Pancreas (tissue), 10 donors: Measurements from ENCODE around the gene FAM185A. TPM values are rescaled to one million over a fixed set of nuclear protein-coding genes. Genes with fewer than 3 reads are reported as not detected.

Experiments used
- ATAC-seq, 4 donors: fragments of 200-7000 bp; cut with Tn5 transposase; one replicate each; pipeline versions ENCODE4 v1.8.0 to v1.9.1; 2020; ENCODE audit warnings: mild to moderate bottlenecking in 4 of 4, moderate library complexity in 4 of 4
- DNase-seq, 6 donors: peaks; one replicate each; pipeline ENCODE4 v3.0.0-alpha.2; 2020
- FAIRE-seq: peaks from 2 replicates; lab custom pipeline; 2012; peaks lifted over from hg19 to GRCh38; lab: Jason Lieb, UNC
- H3K27ac ChIP-seq, 4 donors: fragments of 200-600 bp; sonication (generic); 1 replicate in 3 of 4; 2 replicates in 1 of 4; pipeline versions ENCODE4 v1.5.0 to v1.8.0; 2020
- H3K27me3 ChIP-seq, 4 donors: fragments of 200-600 bp; one replicate each; pipeline ENCODE4 v1.8.0; 2021
- H3K36me3 ChIP-seq, 3 donors: fragments of 200-600 bp; sonication (generic) in 1 of 3; one replicate each; pipeline versions ENCODE4 v1.5.0 to v1.8.0; 2020 to 2021
- H3K4me1 ChIP-seq, 3 donors: fragments of 200-600 bp; one replicate each; pipeline ENCODE4 v1.8.0; 2021
- H3K4me3 ChIP-seq, 4 donors: fragments of 200-600 bp; sonication (generic) in 2 of 4; one replicate each; pipeline versions ENCODE4 v1.5.0 to v1.8.0; 2020 to 2021
- H3K9me3 ChIP-seq, 4 donors: fragments of 200-600 bp; one replicate each; pipeline ENCODE4 v1.8.0; 2021
- WGBS, 2 donors: extraction: QIAGEN DNeasy Blood & Tissue Kit; methylation state at CpG; one replicate each; pipeline ENCODE4 v1.1.7; 2013; 5-methylcytosine and 5-hydroxymethylcytosine counted together
- intact Hi-C, 3 donors: fragments of 100-400 bp; cut with DNase I; formaldehyde crosslinking; loops; one replicate each; pipeline versions ENCODE4 v1.11.1 to v1.14.2; 2022
- polyA plus RNA-seq, 2 donors: library from polyadenylated mRNA; stranded (reverse); fragments of 200-250 nt; gene quantifications; one replicate each; pipeline ENCODE4 v1.2.3, GENCODE V29; 2013
- total RNA-seq, 6 donors: library from RNA; stranded (reverse); fragmentation: NEBNext Ultra II Directional in 4 of 6; extraction: Animal tissue kit (Norgen Biotek cat#: 25700) in 4 of 6; gene quantifications; one replicate each; pipeline versions ENCODE4 v1.2.1 to v1.2.4, GENCODE V29; 2021 to 2023
- TF ChIP-seq, protein P1 (sequence below), 4 donors: fragments of 200-600 bp; sonication (generic) in 3 of 4; IDR thresholded peaks; one replicate each; pipeline versions ENCODE4 v1.5.0 to v1.8.0; 2021; ENCODE audit warnings: antibody characterized with exemption in 4 of 4
- donor health status: healthy with polysubstance abuse.
- donor health status: DM: no; HTN: no; CAD: no; lungs with moderate emphysema.
- donor health status: DM: no; HTN: no; CAD: no.
- donor health status: control.
- donor health status: control.
- donor health status: Bipolar disorder and iron deficiency.
- donor health status: DM: yes; HTN: yes; CAD: no.
- donor health status: DM: no; HTN: no; CAD: no.
- donor health status: DM: no; HTN: no; CAD: no.
- donor health status: DM: yes; HTN: yes; CAD: no.

The FAM185A gene
- total and polyA plus RNA-seq, 8 donors = 3.2 to 7.4 (median 4.8) TPM

DNA sequence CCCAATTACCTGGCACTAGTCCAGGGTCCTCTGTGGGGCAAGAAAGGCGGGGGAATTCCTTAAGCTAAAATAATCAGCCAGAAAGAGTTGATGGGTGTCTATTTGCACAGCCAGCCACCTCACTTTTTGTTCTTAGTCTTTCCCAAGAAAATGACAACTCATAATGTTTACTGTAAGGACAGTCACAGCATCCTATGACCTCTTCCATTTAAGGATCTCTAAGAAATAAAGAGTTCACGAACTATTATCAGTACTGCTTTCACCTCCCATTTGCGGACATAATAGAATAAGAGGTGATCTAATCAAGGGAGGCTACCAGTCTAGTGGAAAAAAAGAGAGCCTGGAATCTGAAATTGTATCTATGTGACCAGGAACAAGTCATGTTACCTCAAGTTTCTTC, 91.6 kb downstream of the FAM185A start:
- DNase-seq (no peak), ATAC-seq (no peak), FAIRE-seq (no peak)
- Histone ChIP-seq H3K27ac (no peak overlapping the region), H3K4me3 (no peak overlapping the region), H3K36me3 (no peaks in the 10 kb centered on the region), H3K4me1 (peaks cover 0 to 7% (median 0%) of the 10 kb centered on the region in 3 donors), H3K27me3 (no peaks in the 10 kb centered on the region), H3K9me3 (no peaks in the 10 kb centered on the region)
- WGBS, 2 donors = 95 to 96% methylated on average over 3 of the region's 3 CpGs
- intact Hi-C loops = no loop called here
- TF ChIP-seq, protein P1, sequence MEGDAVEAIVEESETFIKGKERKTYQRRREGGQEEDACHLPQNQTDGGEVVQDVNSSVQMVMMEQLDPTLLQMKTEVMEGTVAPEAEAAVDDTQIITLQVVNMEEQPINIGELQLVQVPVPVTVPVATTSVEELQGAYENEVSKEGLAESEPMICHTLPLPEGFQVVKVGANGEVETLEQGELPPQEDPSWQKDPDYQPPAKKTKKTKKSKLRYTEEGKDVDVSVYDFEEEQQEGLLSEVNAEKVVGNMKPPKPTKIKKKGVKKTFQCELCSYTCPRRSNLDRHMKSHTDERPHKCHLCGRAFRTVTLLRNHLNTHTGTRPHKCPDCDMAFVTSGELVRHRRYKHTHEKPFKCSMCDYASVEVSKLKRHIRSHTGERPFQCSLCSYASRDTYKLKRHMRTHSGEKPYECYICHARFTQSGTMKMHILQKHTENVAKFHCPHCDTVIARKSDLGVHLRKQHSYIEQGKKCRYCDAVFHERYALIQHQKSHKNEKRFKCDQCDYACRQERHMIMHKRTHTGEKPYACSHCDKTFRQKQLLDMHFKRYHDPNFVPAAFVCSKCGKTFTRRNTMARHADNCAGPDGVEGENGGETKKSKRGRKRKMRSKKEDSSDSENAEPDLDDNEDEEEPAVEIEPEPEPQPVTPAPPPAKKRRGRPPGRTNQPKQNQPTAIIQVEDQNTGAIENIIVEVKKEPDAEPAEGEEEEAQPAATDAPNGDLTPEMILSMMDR (IDR thresholded peaks at IDR 0.05) = no peak

DNA sequence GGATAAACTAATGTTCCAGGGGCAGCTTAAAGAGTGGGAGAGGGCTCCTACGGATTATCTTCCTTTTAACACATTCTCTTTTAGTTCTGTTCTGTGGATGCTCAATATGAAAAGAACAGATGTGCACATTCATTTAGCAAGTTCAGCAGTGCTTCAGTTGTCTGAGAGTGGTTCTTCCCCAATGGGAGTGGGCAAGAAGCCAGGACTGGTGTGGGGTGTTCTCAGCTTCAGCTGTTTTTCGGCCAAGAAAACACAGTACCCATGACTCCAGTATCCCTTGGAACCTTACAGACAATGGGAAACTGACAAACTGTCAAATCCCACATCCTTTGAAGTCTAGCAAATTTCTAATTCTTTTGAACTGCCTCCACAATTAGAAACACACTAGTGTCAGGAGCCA, 92.5 kb downstream of the FAM185A start:
- ATAC-seq = no peak
- Histone ChIP-seq H3K27ac (peak overlapping the region in 2 of 4 donors; percentile 40 to 42), H3K4me3 (no peak overlapping the region), H3K36me3 (no peaks in the 10 kb centered on the region), H3K9me3 (no peaks in the 10 kb centered on the region), H3K4me1 (peaks cover 0 to 7% (median 0%) of the 10 kb centered on the region in 3 donors), H3K27me3 (no peaks in the 10 kb centered on the region)
- no peak for DNase-seq
- 79 to 86% methylated on average over 2 of the region's 2 CpGs for WGBS, 2 donors
- intact Hi-C loops = no loop called here
- FAIRE-seq = no peak
- TF ChIP-seq, protein P1 (IDR thresholded peaks at IDR 0.05) = no peak

- no peaks in the 10 kb centered on the region for H3K27me3 ChIP-seq
- peak overlapping the region in 3 of 4 donors; percentile 36 to 42 (median 40) for H3K27ac ChIP-seq
- TF ChIP-seq, protein P1 (IDR thresholded peaks at IDR 0.05) = no peak
- DNase-seq (peak in 1 of 6 donors; percentile 32), ATAC-seq (peak; percentile 45 to 89 (median 71)), FAIRE-seq (no peak)
- intact Hi-C loops = no loop called here
- H3K36me3 ChIP-seq = no peaks in the 10 kb centered on the region
- no peaks in the 10 kb centered on the region for H3K9me3 ChIP-seq
- no peak overlapping the region for H3K4me3 ChIP-seq
- H3K4me1 ChIP-seq = peaks cover 0 to 7% (median 0%) of the 10 kb centered on the region in 3 donors
These were observed 93.5 kb downstream of the FAM185A start for GRCh38 chr7:102842284-102842683.

DNA sequence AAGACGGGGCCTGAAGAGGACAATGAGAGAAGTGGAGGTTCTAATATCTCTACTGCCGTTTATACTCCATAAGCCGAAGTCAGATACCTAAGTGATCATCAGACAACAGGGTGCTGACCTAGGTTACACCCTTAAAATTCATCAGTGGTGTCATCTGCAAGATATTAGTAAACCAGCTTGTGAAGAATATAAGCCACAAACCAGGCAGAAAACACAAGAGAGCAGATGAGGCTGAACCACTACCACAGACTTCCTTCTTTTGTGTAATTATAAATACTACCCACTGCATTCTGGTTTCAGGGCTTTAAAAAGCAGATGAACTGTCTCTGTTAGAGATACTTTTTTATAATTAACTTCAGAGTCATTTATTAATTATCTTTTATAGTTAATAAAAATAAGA, 95.1 kb downstream of the FAM185A start:
- H3K27me3 ChIP-seq = no peaks in the 10 kb centered on the region
- H3K27ac ChIP-seq = no peak overlapping the region
- ATAC-seq (no peak), FAIRE-seq (no peak), DNase-seq (no peak)
- 91 to 95% methylated on average over 3 of the region's 3 CpGs for WGBS, 2 donors
- H3K9me3 ChIP-seq = no peaks in the 10 kb centered on the region
- TF ChIP-seq, protein P1 (IDR thresholded peaks at IDR 0.05) = no peak
- H3K36me3 ChIP-seq = no peaks in the 10 kb centered on the region
- peaks cover 0 to 7% (median 0%) of the 10 kb centered on the region in 3 donors for H3K4me1 ChIP-seq
- no peak overlapping the region for H3K4me3 ChIP-seq
- intact Hi-C loops = no loop called here

DNA sequence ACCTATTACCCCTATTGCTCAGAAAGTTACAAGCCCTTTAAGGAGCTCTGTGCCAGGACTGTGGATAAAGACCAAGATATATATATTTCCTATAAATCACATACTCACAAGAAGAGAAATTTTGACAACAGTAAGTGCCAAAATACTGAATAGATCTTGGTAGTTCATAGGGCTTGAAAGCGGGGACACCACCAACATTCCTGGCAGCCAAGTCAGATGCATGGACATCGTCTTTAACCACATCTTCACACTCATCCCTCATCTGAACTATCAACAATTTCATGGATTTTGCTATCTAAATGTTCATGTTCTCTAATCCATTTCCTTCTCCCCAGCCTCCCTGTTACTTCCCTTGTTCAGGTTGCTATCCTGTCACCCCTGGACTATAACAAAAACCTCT, 96.5 kb downstream of the FAM185A start:
- intact Hi-C loops = no loop called here
- TF ChIP-seq, protein P1 (IDR thresholded peaks at IDR 0.05) = no peak
- H3K9me3 ChIP-seq = no peaks in the 10 kb centered on the region
- WGBS, 2 donors = 92 to 97% methylated on average over 2 of the region's 2 CpGs
- no peaks in the 10 kb centered on the region for H3K27me3 ChIP-seq
- DNase-seq (no peak), ATAC-seq (no peak), FAIRE-seq (no peak)
- H3K4me1 ChIP-seq = peaks cover 0 to 7% (median 0%) of the 10 kb centered on the region in 3 donors
- H3K4me3 ChIP-seq = no peak overlapping the region
- no peak overlapping the region for H3K27ac ChIP-seq
- H3K36me3 ChIP-seq = no peaks in the 10 kb centered on the region
